ENCODE data around the gene ERGIC1.
"Not testable (repeated sequence)": the region's sequence is repeated elsewhere in the genome, so short reads cannot be mapped to it uniquely, and the experiment has no call there.

Gene ERGIC1

DNA sequence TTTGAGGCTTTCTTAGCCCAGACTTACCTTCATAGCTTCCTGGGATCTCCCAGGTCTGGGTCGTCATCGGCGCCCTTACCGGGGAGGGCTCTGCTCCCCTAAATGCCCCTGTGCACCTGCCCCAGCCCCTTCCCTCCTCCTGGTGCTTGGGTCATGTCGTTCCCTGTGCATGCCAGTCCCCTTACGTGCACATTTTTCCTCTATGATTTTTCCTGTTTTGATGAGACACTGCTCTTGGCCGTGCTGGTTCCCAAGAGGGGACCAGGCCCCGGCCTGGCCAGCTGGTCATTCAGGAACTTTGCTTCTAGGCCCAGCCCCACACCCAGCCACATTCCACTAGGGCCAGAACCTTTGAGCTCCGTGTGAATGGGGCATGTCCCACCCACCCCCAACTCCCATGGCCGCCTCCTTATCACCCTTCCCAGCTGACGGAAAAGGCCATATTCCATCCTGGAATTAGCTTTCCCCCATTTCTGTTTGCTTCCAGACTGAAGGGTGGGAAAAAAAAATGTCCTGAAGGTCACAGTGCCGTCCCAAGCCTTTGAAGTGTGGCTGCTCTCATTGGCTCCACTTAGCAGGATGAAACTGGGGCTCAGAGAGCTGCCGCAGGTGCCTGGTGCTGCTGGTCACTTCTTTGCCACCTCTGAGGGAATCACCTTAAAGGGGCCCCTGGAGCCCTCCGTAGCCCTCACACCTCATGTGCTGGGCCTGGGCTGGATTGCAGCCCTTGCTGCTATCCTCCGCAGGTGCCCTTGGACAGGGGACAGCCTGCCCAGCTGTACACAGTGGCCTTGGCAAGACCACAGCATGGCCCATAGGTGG lies 25.1 kb downstream of the ERGIC1 start:
- no peak for TF ChIP-seq BHLHE40 (IDR thresholded peaks at IDR 0.05; ENCODE audit: borderline replicate concordance)
- no peak for TF ChIP-seq FOXK2 (IDR thresholded peaks at IDR 0.05)
- DNase-seq (ENCODE audit: extremely low spot score) = no peak
- ChIA-PET POLR2A (no interaction called here), CTCF (interaction anchor here (0.7 to 1.4 kb wide), 2 partner anchors 73 to 87 kb away, joined by 3 to 6 read pairs; no protein-coding TSS in a partner anchor)

- DNase-seq (ENCODE audit: extremely low spot score) = no peak
- ChIA-PET CTCF (interaction anchor here (0.7 to 1.4 kb wide), 3 partner anchors 73 to 143 kb away, joined by 3 to 6 read pairs (median 4); no protein-coding TSS in a partner anchor), POLR2A (no interaction called here)
- TF ChIP-seq SP1 (IDR thresholded peaks at IDR 0.05) (no peak), FOXK2 (IDR thresholded peaks at IDR 0.05) (no peak)
These were observed 25.9 kb downstream of the ERGIC1 start for GRCh38 chr5:172859966-172860365.

DNA sequence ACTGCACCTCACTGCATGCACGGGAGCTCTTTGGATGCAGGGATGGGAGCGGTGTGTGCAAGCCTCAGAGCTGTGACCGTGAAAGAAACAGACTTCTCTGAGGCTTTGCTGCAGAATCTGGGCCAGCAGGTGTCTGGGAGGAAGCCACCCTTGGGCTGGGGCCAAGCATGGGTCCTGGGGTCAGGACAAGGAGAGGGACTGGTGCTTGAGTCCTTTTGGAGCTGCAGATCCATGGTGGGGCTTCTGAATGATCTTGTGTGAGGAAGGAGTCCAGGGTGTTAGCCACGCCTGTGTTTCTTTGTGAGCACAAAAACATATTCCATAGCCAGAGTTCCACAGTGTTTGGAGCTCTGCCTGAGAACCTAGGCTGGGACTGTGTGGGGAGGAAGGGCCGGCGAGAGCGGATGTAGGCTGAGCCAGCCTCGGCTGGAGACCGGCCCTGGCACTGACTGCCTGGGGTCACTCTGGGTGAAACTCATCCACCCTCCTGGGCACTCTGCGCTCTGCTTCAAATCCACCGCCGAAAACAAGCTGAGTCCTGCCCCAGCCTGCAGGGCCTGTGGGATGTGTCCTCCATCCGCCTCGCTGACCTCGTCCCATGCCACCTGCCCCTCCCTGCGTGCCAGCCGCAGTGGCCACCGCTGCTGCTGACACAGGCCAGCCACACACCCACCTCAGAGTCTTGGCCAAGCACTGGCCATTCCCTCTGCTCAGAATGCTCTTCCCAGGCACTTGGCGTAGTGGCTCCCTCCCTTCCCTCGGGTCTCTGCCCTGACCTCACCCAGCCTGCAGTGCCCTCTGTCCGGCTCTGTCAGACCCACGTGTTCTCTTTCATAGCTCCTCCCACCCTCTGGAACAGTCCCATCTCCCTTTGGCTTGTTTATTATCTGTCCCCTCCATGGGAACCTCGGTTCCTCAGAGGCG lies 26.7 kb downstream of the ERGIC1 start:
- no peak for DNase-seq (ENCODE audit: extremely low spot score)
- ChIA-PET CTCF (interaction anchor here (1.2 kb wide), 1 partner anchor 144 kb away, joined by 4 read pairs; no protein-coding TSS in a partner anchor), POLR2A (no interaction called here)
- TF ChIP-seq FOXK2 (IDR thresholded peaks at IDR 0.05) (no peak), FOXM1 (IDR thresholded peaks at IDR 0.05; ENCODE audit: borderline replicate concordance) (no peak), CTBP1 (IDR thresholded peaks at IDR 0.05; ENCODE audit: borderline replicate concordance) (no peak)

- no peak for TF ChIP-seq ELF4 (IDR thresholded peaks at IDR 0.05)
- TF ChIP-seq PKNOX1 (IDR thresholded peaks at IDR 0.05) = no peak
- TF ChIP-seq FOXM1 (IDR thresholded peaks at IDR 0.05; ENCODE audit: borderline replicate concordance) = no peak
- CTCF ChIA-PET = interaction anchor here (1.2 kb wide), 1 partner anchor 144 kb away, joined by 4 read pairs; no protein-coding TSS in a partner anchor
- no peak for DNase-seq (ENCODE audit: extremely low spot score)
- POLR2A ChIA-PET = no interaction called here
These were observed 27.4 kb downstream of the ERGIC1 start for GRCh38 chr5:172861461-172861860.

DNA sequence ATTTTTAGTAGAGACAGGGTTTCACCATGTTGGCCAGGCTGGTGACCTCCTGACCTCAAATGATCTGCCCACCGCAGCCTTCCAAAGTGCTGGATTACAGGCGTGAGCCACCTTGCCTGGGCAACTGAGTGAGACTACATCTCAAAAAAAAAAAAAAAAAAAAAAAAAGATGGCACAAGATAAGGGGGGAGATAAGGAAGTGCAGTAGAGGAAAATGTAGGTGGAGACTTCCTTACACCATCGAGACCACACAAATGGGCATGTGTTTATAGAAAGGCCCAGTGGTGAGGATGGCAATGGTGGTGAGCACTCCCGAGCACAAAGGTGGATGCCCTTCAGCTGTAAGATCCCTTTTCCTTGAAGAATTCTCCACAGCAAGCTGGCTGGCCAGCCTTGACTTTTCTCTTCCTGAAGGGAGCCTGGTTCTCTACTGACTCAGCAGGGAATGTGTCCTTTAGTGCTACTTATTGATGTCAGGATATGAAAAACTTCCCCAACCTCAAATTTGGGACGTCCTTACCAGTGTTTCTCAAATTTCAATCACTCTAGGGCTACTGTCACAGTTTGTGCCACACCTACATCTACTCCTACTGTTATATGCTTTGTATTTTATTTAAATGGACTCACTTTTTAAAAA lies 28.2 kb downstream of the ERGIC1 start:
- ChIA-PET CTCF (no interaction called here), POLR2A (interaction anchor here (0.9 kb wide), 1 partner anchor 91 kb away, joined by 3 read pairs; no protein-coding TSS in a partner anchor)
- TF ChIP-seq ARNT (IDR thresholded peaks at IDR 0.05) = no peak
- no peak for TF ChIP-seq SP1 (IDR thresholded peaks at IDR 0.05)
- no peak for TF ChIP-seq FOXA1 (IDR thresholded peaks at IDR 0.05)
- TF ChIP-seq LEF1 (IDR thresholded peaks at IDR 0.05; ENCODE audit: borderline replicate concordance) = no peak
- no peak for TF ChIP-seq NFRKB (IDR thresholded peaks at IDR 0.05)
- TF ChIP-seq ZNF384 (IDR thresholded peaks at IDR 0.05) = peak; percentile 50; the same call in 1 of the 2 replicates
- DNase-seq (ENCODE audit: extremely low spot score) = no peak

GRCh38 chr5:172864171-172864570 lies 30.1 kb downstream of the ERGIC1 start:
- DNase-seq (ENCODE audit: extremely low spot score); CTCF ChIA-PET; POLR2A ChIA-PET: not testable (repeated sequence)

DNA sequence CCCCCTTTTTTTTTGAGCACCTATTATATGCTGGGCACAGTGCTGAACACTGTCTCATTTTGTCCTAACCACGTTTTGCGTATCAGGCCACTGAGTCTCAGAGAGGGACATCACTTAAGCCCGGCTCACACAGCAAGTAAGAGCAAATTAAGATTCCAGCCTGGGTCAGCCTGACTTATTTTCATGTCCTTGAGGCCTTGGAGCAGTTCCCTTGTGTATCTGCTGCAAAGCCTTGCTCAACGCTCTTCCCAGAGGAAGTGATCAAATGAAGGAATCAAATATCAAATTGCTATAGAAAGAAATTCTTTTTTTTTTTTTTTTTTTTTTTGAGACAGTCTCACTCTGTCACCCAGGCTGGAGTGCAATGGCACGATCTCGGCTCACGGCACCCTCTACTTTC lies 30.7 kb downstream of the ERGIC1 start:
- no peak for DNase-seq (ENCODE audit: extremely low spot score)
- TF ChIP-seq HDGF (IDR thresholded peaks at IDR 0.05; ENCODE audit: borderline replicate concordance) (no peak), TARDBP (IDR thresholded peaks at IDR 0.05) (no peak), L3MBTL2 (conservative IDR thresholded peaks at IDR 0.05) (no peak), FOXA1 (IDR thresholded peaks at IDR 0.05) (no peak), FOXM1 (IDR thresholded peaks at IDR 0.05; ENCODE audit: borderline replicate concordance) (no peak), ZNF384 (IDR thresholded peaks at IDR 0.05) (no peak), LEF1 (IDR thresholded peaks at IDR 0.05; ENCODE audit: borderline replicate concordance) (no peak), CTBP1 (IDR thresholded peaks at IDR 0.05; ENCODE audit: borderline replicate concordance) (no peak), ELF4 (IDR thresholded peaks at IDR 0.05) (no peak), NFRKB (IDR thresholded peaks at IDR 0.05) (no peak), SP1 (IDR thresholded peaks at IDR 0.05) (no peak)
- CTCF ChIA-PET = interaction anchor here (0.6 kb wide), 1 partner anchor 8 kb away, joined by 3 read pairs; no protein-coding TSS in a partner anchor
- POLR2A ChIA-PET = no interaction called here

- no peak for TF ChIP-seq LEF1 (IDR thresholded peaks at IDR 0.05; ENCODE audit: borderline replicate concordance)
- TF ChIP-seq HDGF (IDR thresholded peaks at IDR 0.05; ENCODE audit: borderline replicate concordance) = no peak
- no peak for TF ChIP-seq SP1 (IDR thresholded peaks at IDR 0.05)
- no peak for TF ChIP-seq CTBP1 (IDR thresholded peaks at IDR 0.05; ENCODE audit: borderline replicate concordance)
- no peak for TF ChIP-seq L3MBTL2 (conservative IDR thresholded peaks at IDR 0.05)
- no peak for TF ChIP-seq FOXA1 (IDR thresholded peaks at IDR 0.05)
- ChIA-PET POLR2A (interaction anchor here (1.0 kb wide), 1 partner anchor 95 kb away, joined by 3 read pairs; the partner anchor contains the start of gene DUSP1), CTCF (interaction anchor here (1.5 kb wide), 1 partner anchor 13 kb away, joined by 3 read pairs; no protein-coding TSS in a partner anchor)
- no peak for DNase-seq (ENCODE audit: extremely low spot score)
These were observed 32.3 kb downstream of the ERGIC1 start for GRCh38 chr5:172866378-172866777.

All from HEK293T (cell line).